ENCODE measurements around the gene DDX24. TPM values are rescaled to one million over a fixed set of nuclear protein-coding genes. Genes with fewer than 3 reads are reported as not detected.

The DDX24 gene
- total and polyA plus RNA-seq, 9 of the 15 experiments (the other 6 are each of a cell fraction or from before 2014, with no cell fraction given) = 82.4 to 175 (median 122) TPM

GRCh38 chr14:94124582-94125377, 43.8 kb upstream of the DDX24 start:
- Histone ChIP-seq H3K4me2 (ENCODE audit: insufficient read depth, low read length) (no peak overlapping the region), H3K4me3 (no peak overlapping the region), H3K4me1 (replicated peaks in 1 of 2; ENCODE audit: control insufficient read depth in 2 of 2, insufficient read depth in 2 of 2, low read length in 2 of 2) (peaks cover 0 to 7% of the 10 kb centered on the region in 2 experiments; a peak in 2 of 5 replicates), H3K9me3 (replicated peaks; ENCODE audit: control insufficient read depth, insufficient read depth, low read depth, low read length) (no peaks in the 10 kb centered on the region), H3K9me1 (ENCODE audit: control insufficient read depth, insufficient read depth, low read length) (no peaks in the 10 kb centered on the region), H4K20me1 (replicated peaks; ENCODE audit: control insufficient read depth, insufficient read depth, low read length) (no peaks in the 10 kb centered on the region), H3K27me3 (ENCODE audit: control insufficient read depth in 2 of 2, insufficient read depth in 2 of 2, low read length in 2 of 2) (peaks cover 0 to 20% of the 10 kb centered on the region in 2 experiments; a peak in 2 of 5 replicates), H3K9ac (ENCODE audit: insufficient read depth in 1 of 2, low read depth in 2 of 2, low read length in 2 of 2) (no peak overlapping the region), H2AFZ (ENCODE audit: low read depth, low read length) (no peak overlapping the region), H3K36me3 (ENCODE audit: control insufficient read depth, insufficient read depth, low read length) (no peaks in the 10 kb centered on the region), H3K27ac (ENCODE audit: extremely low read depth, low read depth, low read length) (no peak overlapping the region), H3K79me2 (ENCODE audit: control insufficient read depth, insufficient read depth, low read length) (no peaks in the 10 kb centered on the region)
- DNase-seq (ENCODE audit: extremely low read depth in 1 of 4, low spot score in 3 of 4) = no peak
- intact Hi-C loops (cut with micrococcal nuclease) (no loop called here), in situ Hi-C loops (cut with MboI) (no loop called here)
- CTCF ChIA-PET (ENCODE audit: low intra/inter-chr PET ratio) = no interaction called here
- no peak for FAIRE-seq
- POLR2A ChIA-PET = interaction anchor here (1.1 kb wide), 1 partner anchor 14 kb away, joined by 5 read pairs; the partner anchor contains the start of gene IFI27
- BruUV-seq (replicated peaks) = no TSS peak
- TF ChIP-seq SNIP1 (IDR thresholded peaks at IDR 0.05; ENCODE audit: low read depth) = no peak
- no peak for TF ChIP-seq HDAC6 (IDR thresholded peaks at IDR 0.05; ENCODE audit: low read depth, low read length)
- TF ChIP-seq ZKSCAN8 (CRISPR knock-in tag; IDR thresholded peaks at IDR 0.05) = no peak
- TF ChIP-seq TAF9B (IDR thresholded peaks at IDR 0.05; ENCODE audit: partially characterized antibody) = no peak
- TF ChIP-seq COPS2 (conservative IDR thresholded peaks at IDR 0.05) = no peak
- no peak for TF ChIP-seq U2AF1 (optimal IDR thresholded peaks at IDR 0.05; ENCODE audit: low read depth, low read length)
- TF ChIP-seq ZBTB5 (IDR thresholded peaks at IDR 0.05) = no peak
- no peak for TF ChIP-seq TCFL5 (CRISPR knock-in tag; conservative IDR thresholded peaks at IDR 0.05)
- TF ChIP-seq SIN3B (IDR thresholded peaks at IDR 0.05; ENCODE audit: low read depth) = no peak
- no peak for TF ChIP-seq HNRNPH1 (optimal IDR thresholded peaks at IDR 0.05; ENCODE audit: low read depth, low read length)
- no peak for TF ChIP-seq POLR2AphosphoS2 (IDR thresholded peaks at IDR 0.05; ENCODE audit: low read length)
- TF ChIP-seq TAF15 (IDR thresholded peaks at IDR 0.05; ENCODE audit: low read depth, low read length) = no peak
- 3% methylated on average over 6 of the region's 9 CpGs for WGBS (ENCODE audit: insufficient coverage, low coverage, missing lambda C conversion rate)
- ATAC-seq = no peak
